Measurements from ENCODE around the gene ARHGAP24.
A peak's percentile ranks its signal among the peaks of the same experiment; 100 is the strongest.

Gene ARHGAP24

DNA sequence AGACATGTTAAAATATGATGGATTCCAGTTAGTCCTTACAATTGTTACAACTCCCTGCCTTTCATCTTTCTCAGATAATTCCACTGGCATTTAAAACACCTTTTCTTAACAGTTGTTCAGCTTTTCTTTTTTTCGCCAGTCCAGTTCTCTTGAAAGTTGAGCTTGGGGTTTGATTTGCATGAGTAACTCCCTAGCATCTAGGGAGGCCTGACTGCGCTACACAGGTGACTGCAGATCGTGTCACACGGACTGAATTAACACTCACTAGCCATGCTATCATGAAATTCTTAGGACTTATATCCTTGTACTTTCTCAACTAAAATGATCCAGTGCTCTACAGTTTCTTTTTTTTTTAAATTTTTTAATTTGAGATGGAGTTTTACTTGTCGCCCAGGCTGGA lies 69.8 kb downstream of the ARHGAP24 start:
- no peak for DNase-seq (ENCODE audit: low spot score)
- in situ Hi-C loops (cut with MboI; ENCODE audit: low sequenced_read_pairs, unreplicated experiment) = no loop called here
- TF ChIP-seq CTCF (IDR thresholded peaks at IDR 0.05; ENCODE audit: borderline replicate concordance, control extremely low read depth, extremely low read depth, insufficient read depth, missing control alignments) = no peak

DNA sequence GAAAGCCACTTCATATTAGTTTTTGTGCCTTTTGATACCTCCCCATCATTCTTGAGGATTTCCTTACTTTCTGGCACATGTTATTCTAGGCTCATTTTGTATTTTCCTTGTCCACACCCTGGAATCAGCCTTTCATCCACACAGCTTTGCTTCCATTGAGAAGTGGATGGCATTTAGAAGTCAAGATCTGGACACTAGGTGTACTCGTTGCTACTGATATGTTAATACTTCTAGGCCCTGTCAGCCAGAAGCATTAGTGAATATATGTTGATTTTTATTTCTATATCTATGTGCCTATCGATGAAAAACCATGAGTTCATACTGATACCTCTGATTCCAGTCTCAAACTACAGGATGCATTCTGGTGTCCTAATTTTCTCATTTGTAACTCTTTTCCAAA lies 73.2 kb downstream of the ARHGAP24 start:
- DNase-seq (ENCODE audit: low spot score) = peak; percentile 19
- in situ Hi-C loops (cut with MboI; ENCODE audit: low sequenced_read_pairs, unreplicated experiment) = no loop called here
- TF ChIP-seq CTCF (IDR thresholded peaks at IDR 0.05; ENCODE audit: borderline replicate concordance, control extremely low read depth, extremely low read depth, insufficient read depth, missing control alignments) = no peak

GRCh38 chr4:85548841-85549240 lies 73.9 kb downstream of the ARHGAP24 start:
- TF ChIP-seq CTCF (IDR thresholded peaks at IDR 0.05; ENCODE audit: borderline replicate concordance, control extremely low read depth, extremely low read depth, insufficient read depth, missing control alignments) = no peak
- in situ Hi-C loops (cut with MboI; ENCODE audit: low sequenced_read_pairs, unreplicated experiment) = no loop called here
- no peak for DNase-seq (ENCODE audit: low spot score)

GRCh38 chr4:85555206-85555605 lies 80.3 kb downstream of the ARHGAP24 start:
- in situ Hi-C loops (cut with MboI; ENCODE audit: low sequenced_read_pairs, unreplicated experiment) = no loop called here
- no peak for TF ChIP-seq CTCF (IDR thresholded peaks at IDR 0.05; ENCODE audit: borderline replicate concordance, control extremely low read depth, extremely low read depth, insufficient read depth, missing control alignments)
- peak; percentile 26 for DNase-seq (ENCODE audit: low spot score)

- in situ Hi-C loops (cut with MboI; ENCODE audit: low sequenced_read_pairs, unreplicated experiment) = no loop called here
- peak; percentile 32 for DNase-seq (ENCODE audit: low spot score)
- TF ChIP-seq CTCF (IDR thresholded peaks at IDR 0.05; ENCODE audit: borderline replicate concordance, control extremely low read depth, extremely low read depth, insufficient read depth, missing control alignments) = no peak
These were observed 81.3 kb downstream of the ARHGAP24 start for GRCh38 chr4:85556283-85556682.

DNA sequence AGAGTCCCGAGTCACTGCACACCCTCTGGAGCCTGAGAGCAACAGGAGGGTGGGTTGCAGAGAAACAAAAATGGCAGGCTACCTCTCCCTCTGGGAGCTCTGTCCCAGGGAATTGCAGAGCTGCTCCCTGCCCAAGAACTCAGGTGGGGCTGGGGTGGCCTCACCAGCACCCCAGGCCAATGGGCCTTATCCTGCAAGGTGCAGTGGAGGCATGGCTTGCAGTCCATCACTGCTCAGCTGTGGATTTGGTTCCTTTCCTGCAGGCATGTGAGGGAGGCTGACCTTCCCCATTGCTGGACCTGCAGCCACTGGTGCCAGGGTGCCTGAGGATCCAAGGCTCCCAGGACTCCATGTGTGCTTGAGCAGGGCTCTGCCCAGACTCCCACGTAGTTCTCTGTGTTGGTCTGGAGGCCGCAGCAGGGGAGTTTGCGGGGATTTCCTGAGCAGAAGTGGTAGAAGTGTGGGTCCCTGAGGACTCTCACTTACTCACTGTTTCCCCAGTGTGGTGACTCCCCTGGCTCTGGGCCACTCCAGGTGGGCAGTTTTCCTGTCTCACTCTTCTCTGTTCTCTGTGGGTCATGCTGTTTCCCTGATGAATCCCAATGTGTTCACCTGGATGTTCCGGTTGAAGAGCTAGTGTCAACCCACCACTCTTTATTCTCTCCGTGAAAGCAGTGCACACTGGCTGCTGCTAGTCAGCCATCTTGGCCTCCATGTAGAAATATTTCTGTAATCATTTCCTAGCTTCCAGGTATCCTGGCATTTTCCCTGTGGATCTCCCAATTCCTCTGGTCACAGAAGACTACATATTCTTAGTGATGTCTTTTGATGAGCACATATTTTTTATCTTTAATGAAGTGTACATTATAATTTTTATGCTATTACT lies 82.3 kb downstream of the ARHGAP24 start:
- in situ Hi-C loops (cut with MboI; ENCODE audit: low sequenced_read_pairs, unreplicated experiment) = no loop called here
- no peak for TF ChIP-seq CTCF (IDR thresholded peaks at IDR 0.05; ENCODE audit: borderline replicate concordance, control extremely low read depth, extremely low read depth, insufficient read depth, missing control alignments)
- DNase-seq (ENCODE audit: low spot score) = peak; percentile 69

Data from GM13976 (cell line).